ENCODE results near the gene ASIC2. TPM values are rescaled to one million over a fixed set of nuclear protein-coding genes. Genes with fewer than 3 reads are reported as not detected.

ASIC2 gene
- total RNA-seq, 1 experiment from 2014 or later: not detected

DNA sequence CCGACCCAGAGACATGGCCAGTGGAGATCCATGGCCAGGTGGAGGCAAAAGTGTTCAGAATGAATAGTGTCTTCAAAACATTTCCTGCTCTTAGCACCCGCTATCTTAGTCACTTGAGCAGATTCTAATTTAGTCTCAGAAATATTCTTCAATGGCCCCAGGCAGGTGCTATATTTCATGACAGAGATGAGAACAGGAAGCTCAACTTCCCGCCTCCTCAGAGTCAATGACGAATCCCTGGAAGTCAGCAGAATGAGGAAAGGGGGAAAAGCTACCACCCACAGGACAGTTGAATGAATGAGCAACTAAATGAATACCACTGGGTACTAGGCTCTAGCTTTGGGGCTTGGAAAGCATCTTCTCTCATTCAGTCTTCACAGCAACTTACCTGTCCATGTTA is 147.2 kb downstream of the ASIC2 start:
- no peak overlapping the region for H3K4me3 Mint-ChIP-seq (ENCODE audit: unreplicated experiment)
- CTCF ChIA-PET: interaction anchor here (0.5 to 0.7 kb wide), 2 partner anchors 107 to 172 kb away, joined by 3 read pairs; no protein-coding TSS in a partner anchor
- DNase-seq (ENCODE audit: unreplicated experiment): no peak
- POLR2A ChIA-PET: no interaction called here
- H3K4me1 Mint-ChIP-seq (ENCODE audit: insufficient read depth, unreplicated experiment): no peaks in the 10 kb centered on the region
- TF ChIP-seq, protein P1, sequence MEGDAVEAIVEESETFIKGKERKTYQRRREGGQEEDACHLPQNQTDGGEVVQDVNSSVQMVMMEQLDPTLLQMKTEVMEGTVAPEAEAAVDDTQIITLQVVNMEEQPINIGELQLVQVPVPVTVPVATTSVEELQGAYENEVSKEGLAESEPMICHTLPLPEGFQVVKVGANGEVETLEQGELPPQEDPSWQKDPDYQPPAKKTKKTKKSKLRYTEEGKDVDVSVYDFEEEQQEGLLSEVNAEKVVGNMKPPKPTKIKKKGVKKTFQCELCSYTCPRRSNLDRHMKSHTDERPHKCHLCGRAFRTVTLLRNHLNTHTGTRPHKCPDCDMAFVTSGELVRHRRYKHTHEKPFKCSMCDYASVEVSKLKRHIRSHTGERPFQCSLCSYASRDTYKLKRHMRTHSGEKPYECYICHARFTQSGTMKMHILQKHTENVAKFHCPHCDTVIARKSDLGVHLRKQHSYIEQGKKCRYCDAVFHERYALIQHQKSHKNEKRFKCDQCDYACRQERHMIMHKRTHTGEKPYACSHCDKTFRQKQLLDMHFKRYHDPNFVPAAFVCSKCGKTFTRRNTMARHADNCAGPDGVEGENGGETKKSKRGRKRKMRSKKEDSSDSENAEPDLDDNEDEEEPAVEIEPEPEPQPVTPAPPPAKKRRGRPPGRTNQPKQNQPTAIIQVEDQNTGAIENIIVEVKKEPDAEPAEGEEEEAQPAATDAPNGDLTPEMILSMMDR (IDR thresholded peaks at IDR 0.05; ENCODE audit: unreplicated experiment): no peak
- peaks cover 10% of the 10 kb centered on the region for H3K27me3 Mint-ChIP-seq (ENCODE audit: insufficient read depth, unreplicated experiment)
- no peaks in the 10 kb centered on the region for H3K36me3 Mint-ChIP-seq (ENCODE audit: insufficient read depth, unreplicated experiment)
- H3K27ac Mint-ChIP-seq (ENCODE audit: low read depth, unreplicated experiment): no peak overlapping the region
- intact Hi-C loops (cut with micrococcal nuclease): no loop called here
- no peaks in the 10 kb centered on the region for H3K9me3 Mint-ChIP-seq (ENCODE audit: unreplicated experiment)
- BruUV-seq (replicated peaks): no TSS peak

DNA sequence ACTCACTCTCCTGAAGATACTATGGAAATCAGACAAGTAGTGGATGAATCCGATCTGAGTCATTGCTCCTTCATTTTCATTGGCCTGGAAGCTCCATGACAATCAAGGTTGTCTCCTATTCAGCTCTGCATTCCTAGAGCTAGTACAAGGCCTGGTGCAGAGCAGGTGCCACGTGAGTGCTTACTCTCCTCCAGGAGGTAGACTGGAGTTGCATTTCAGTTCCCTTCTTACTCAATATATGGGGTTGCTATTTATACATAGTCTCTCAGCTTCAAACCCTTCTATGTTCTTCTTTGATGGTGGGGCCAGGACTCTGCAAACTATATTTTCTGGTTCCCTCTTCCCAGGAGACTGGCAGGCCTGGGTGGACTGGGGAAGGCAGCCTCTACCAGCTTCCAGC is 148.3 kb downstream of the ASIC2 start:
- TF ChIP-seq, protein P1 (IDR thresholded peaks at IDR 0.05; ENCODE audit: unreplicated experiment): no peak
- intact Hi-C loops (cut with micrococcal nuclease): no loop called here
- H3K27ac Mint-ChIP-seq (ENCODE audit: low read depth, unreplicated experiment): no peak overlapping the region
- H3K36me3 Mint-ChIP-seq (ENCODE audit: insufficient read depth, unreplicated experiment): no peaks in the 10 kb centered on the region
- H3K9me3 Mint-ChIP-seq (ENCODE audit: unreplicated experiment): no peaks in the 10 kb centered on the region
- no peak for DNase-seq (ENCODE audit: unreplicated experiment)
- BruUV-seq (replicated peaks): no TSS peak
- no peaks in the 10 kb centered on the region for H3K4me1 Mint-ChIP-seq (ENCODE audit: insufficient read depth, unreplicated experiment)
- ChIA-PET POLR2A (interaction anchor here (1.0 kb wide), 2 partner anchors 16 to 31 kb away, joined by 3 to 4 read pairs; no protein-coding TSS in a partner anchor), CTCF (interaction anchor here (0.5 to 0.8 kb wide), 2 partner anchors 268 to 606 kb away, joined by 3 to 4 read pairs; partner anchors contain the start of gene MYO1D)
- H3K27me3 Mint-ChIP-seq (ENCODE audit: insufficient read depth, unreplicated experiment): peaks cover 6% of the 10 kb centered on the region
- H3K4me3 Mint-ChIP-seq (ENCODE audit: unreplicated experiment): no peak overlapping the region

DNA sequence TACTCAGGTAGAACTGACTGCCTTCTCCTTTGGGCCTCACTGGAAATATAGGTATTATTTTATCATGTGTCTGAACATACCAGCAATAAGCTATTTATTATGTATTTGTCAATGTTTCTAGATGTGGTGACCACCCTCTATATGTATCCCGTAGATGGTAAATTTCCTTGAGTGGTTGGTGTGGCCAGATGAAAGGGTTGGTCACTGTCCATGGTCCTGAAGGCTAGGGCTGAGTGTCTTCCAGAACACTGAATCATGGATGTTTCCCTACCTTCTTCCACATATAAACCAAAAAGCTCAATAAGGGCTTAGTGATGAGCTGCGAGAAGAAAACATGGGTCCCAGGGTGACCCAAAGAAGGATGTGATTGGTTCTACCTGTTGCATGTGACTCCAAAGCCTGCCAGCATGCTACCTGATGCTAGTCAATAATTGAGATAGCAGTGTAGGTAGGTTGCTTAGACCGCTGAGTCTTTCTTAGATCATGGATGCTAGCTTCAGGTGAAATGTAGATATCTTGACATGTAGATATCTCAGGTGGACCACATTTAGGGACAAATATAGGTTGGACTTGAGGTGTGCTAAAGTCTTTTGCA is 150.3 kb downstream of the ASIC2 start:
- H3K27me3 Mint-ChIP-seq (ENCODE audit: insufficient read depth, unreplicated experiment): peaks cover 18% of the 10 kb centered on the region
- POLR2A ChIA-PET: no interaction called here
- H3K9me3 Mint-ChIP-seq (ENCODE audit: unreplicated experiment): no peaks in the 10 kb centered on the region
- H3K36me3 Mint-ChIP-seq (ENCODE audit: insufficient read depth, unreplicated experiment): no peaks in the 10 kb centered on the region
- no peaks in the 10 kb centered on the region for H3K4me1 Mint-ChIP-seq (ENCODE audit: insufficient read depth, unreplicated experiment)
- BruUV-seq (replicated peaks): no TSS peak
- no peak overlapping the region for H3K27ac Mint-ChIP-seq (ENCODE audit: low read depth, unreplicated experiment)
- intact Hi-C loops (cut with micrococcal nuclease): no loop called here
- CTCF ChIA-PET: interaction anchor here (0.7 to 2.0 kb wide), 4 partner anchors 9 to 1356 kb away, joined by 3 to 6 read pairs (median 4); no protein-coding TSS in a partner anchor
- DNase-seq (ENCODE audit: unreplicated experiment): peak; percentile 53
- no peak overlapping the region for H3K4me3 Mint-ChIP-seq (ENCODE audit: unreplicated experiment)
- TF ChIP-seq, protein P1 (IDR thresholded peaks at IDR 0.05; ENCODE audit: unreplicated experiment): no peak

DNA sequence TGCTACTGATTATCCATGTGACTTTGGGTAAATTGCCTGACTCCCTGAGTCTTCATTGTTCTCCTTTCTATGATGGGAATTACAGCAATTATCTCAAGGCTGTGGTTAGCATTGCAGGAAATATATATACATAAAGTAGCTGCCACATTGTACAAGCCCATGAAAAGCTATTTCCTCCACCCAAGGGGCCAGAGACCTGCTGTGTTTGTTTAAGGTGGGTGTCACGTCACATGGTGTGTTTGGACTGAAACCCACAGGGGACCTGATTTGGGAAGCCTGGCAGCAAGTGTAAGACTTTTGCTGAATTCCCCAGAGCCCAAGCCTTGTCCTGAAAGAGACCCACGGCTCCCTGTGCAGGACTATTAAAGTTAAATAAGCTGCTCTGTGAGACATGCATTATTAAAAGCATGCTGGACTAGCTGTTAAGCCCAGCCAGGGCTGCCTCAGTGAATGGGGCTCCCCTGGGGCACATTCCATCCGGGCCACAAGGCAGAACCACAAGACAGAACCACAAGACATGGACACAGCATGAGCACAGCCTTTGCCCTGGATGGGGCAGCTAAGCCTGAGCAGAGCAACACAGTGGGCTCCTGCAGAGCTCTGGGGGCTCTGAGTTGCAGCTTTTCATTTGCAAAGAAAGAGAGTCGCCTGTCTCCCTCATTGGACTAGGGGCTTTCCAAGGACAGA is 152.5 kb downstream of the ASIC2 start:
- Mint-ChIP-seq H3K36me3 (ENCODE audit: insufficient read depth, unreplicated experiment) (no peaks in the 10 kb centered on the region), H3K4me3 (ENCODE audit: unreplicated experiment) (no peak overlapping the region), H3K27me3 (ENCODE audit: insufficient read depth, unreplicated experiment) (peaks cover 41% of the 10 kb centered on the region), H3K9me3 (ENCODE audit: unreplicated experiment) (no peaks in the 10 kb centered on the region), H3K27ac (ENCODE audit: low read depth, unreplicated experiment) (no peak overlapping the region), H3K4me1 (ENCODE audit: insufficient read depth, unreplicated experiment) (no peaks in the 10 kb centered on the region)
- TF ChIP-seq, protein P1 (IDR thresholded peaks at IDR 0.05; ENCODE audit: unreplicated experiment): no peak
- ChIA-PET CTCF (interaction anchor here (0.6 to 1.0 kb wide), 3 partner anchors 15 to 455 kb away, joined by 3 to 4 read pairs (median 3); no protein-coding TSS in a partner anchor), POLR2A (no interaction called here)
- intact Hi-C loops (cut with micrococcal nuclease): no loop called here
- no TSS peak for BruUV-seq (replicated peaks)
- no peak for DNase-seq (ENCODE audit: unreplicated experiment)
